GM19099 (cell line): Measurements from ENCODE around the gene PIGQ.

Experiments
- POLR2A ChIP-seq: IDR thresholded peaks from 3 replicates; pipeline ENCODE4 v1.6.1; 2011; ENCODE audit warnings: low read depth; ENCODE audit not compliant: insufficient read length; ENCODE audit errors: extremely low read depth

PIGQ gene

GRCh38 chr16:625977-626765 is 56.4 kb downstream of the PIGQ start:
- TF ChIP-seq POLR2A, result no peak

GRCh38 chr16:626787-627453 is 57.2 kb downstream of the PIGQ start:
- TF ChIP-seq POLR2A, result no peak

GRCh38 chr16:627454-628239 is 57.9 kb downstream of the PIGQ start:
- TF ChIP-seq POLR2A, result no peak

GRCh38 chr16:628321-629061 is 58.7 kb downstream of the PIGQ start:
- no peak for TF ChIP-seq POLR2A

- TF ChIP-seq POLR2A, result no peak
These were observed 59.5 kb downstream of the PIGQ start for GRCh38 chr16:629185-629832.

- no peak for TF ChIP-seq POLR2A
These were observed 60.1 kb downstream of the PIGQ start for GRCh38 chr16:629833-630248.

- no peak for TF ChIP-seq POLR2A
These were observed 60.6 kb downstream of the PIGQ start for GRCh38 chr16:630249-630814.

GRCh38 chr16:630815-631405 is 61.1 kb downstream of the PIGQ start, which contains the start of gene WFIKKN1:
Gene WFIKKN1 (plus strand): TSS chr16:630985. CDS start chr16:631254, 269 bp downstream.
- TF ChIP-seq POLR2A, result no peak

GRCh38 chr16:631808-632358 is 62.1 kb downstream of the PIGQ start:
- TF ChIP-seq POLR2A, result no peak

- TF ChIP-seq POLR2A, result no peak
These were observed 62.9 kb downstream of the PIGQ start for GRCh38 chr16:632486-633335.

- no peak for TF ChIP-seq POLR2A
These were observed 63.7 kb downstream of the PIGQ start for GRCh38 chr16:633336-634050.
